SK-N-SH (cell line): ENCODE measurements around the gene AGO1. TPM values are rescaled to one million over a fixed set of nuclear protein-coding genes. Genes with fewer than 3 reads are reported as not detected.
A peak's percentile ranks its signal among the peaks of the same experiment; 100 is the strongest.

ENCODE experiments used
- CTCF ChIA-PET: fragments of 300-600, 350-600 bp; formaldehyde crosslinking; extraction: SDS; loops from one replicate; lab custom pipeline; 2021; lab: Yijun Ruan, JAX
- POLR2A ChIA-PET: fragments of 350-600 bp; sonication (Branson Sonifier 250); formaldehyde crosslinking; extraction: SDS; loops from one replicate; lab custom pipeline; 2020; ENCODE audit warnings: antibody characterized with exemption, inconsistent platforms; lab: Yijun Ruan, JAX
- DNase-seq: peaks from one replicate; pipeline ENCODE4 v3.0.0; 2012
- H2AFZ ChIP-seq: fragments of 200-600 bp; sonication (generic); 2 replicates; pipeline ENCODE4 v1.8.1; 2016; ENCODE audit warnings: antibody characterized with exemption, mild to moderate bottlenecking, low read depth
- H3F3A ChIP-seq: fragments of 200-600 bp; sonication (generic); replicated peaks from 2 replicates; pipeline ENCODE3; 2016; ENCODE audit warnings: antibody characterized with exemption, mild to moderate bottlenecking; ENCODE audit not compliant: insufficient read depth
- H3K27ac ChIP-seq, 2 experiments: fragments of 200-500 bp in 1 of 2; fragments of 200-600 bp in 1 of 2; sonication (Bioruptor generic) in 1 of 2; sonication (generic), shearing (Covaris generic) in 1 of 2; 2 replicates each; pipeline versions ENCODE4 v1.5.1 to v1.6.1; 2014 to 2016; ENCODE audit warnings: low read depth in 2 of 2, inconsistent platforms in 1 of 2, low read length in 1 of 2, mild to moderate bottlenecking in 1 of 2, mixed read lengths in 1 of 2
- H3K27me3 ChIP-seq: fragments of 200-600 bp; sonication (generic), shearing (Covaris generic); 2 replicates; pipeline ENCODE4 v1.6.1; 2016; ENCODE audit warnings: mixed run types; ENCODE audit not compliant: insufficient read depth
- H3K36me3 ChIP-seq, 2 experiments: fragments of 200-500 bp in 1 of 2; fragments of 200-600 bp in 1 of 2; sonication (Bioruptor generic) in 1 of 2; sonication (generic) in 1 of 2; replicated peaks in 1 of 2; 2 replicates each; pipeline versions ENCODE3 to v1.5.1; 2014 to 2016; ENCODE audit warnings: low read length in 1 of 2, mild to moderate bottlenecking in 1 of 2; ENCODE audit not compliant: insufficient read depth in 2 of 2, control insufficient read depth in 1 of 2
- H3K4me1 ChIP-seq, 2 experiments: fragments of 200-500 bp in 1 of 2; fragments of 200-600 bp in 1 of 2; sonication (Bioruptor generic) in 1 of 2; sonication (generic), shearing (Covaris generic) in 1 of 2; 2 replicates each; pipeline versions ENCODE4 v1.5.1 to v1.6.1; 2014 to 2016; ENCODE audit warnings: low read depth in 1 of 2, low read length in 1 of 2, mixed run types in 1 of 2; ENCODE audit not compliant: insufficient read depth in 2 of 2, control insufficient read depth in 1 of 2
- H3K4me2 ChIP-seq: fragments of 200-600 bp; sonication (generic), shearing (Covaris generic); 2 replicates; pipeline ENCODE4 v1.6.1; 2017; ENCODE audit warnings: mixed run types
- H3K4me3 ChIP-seq, 2 experiments: fragments of 200-500 bp in 1 of 2; fragments of 200-600 bp in 1 of 2; sonication (Bioruptor generic) in 1 of 2; sonication (generic), shearing (Covaris generic) in 1 of 2; 2 replicates each; pipeline versions ENCODE4 v1.5.1 to v1.8.1; 2014 to 2016; ENCODE audit warnings: low read depth in 2 of 2, inconsistent platforms in 1 of 2, low read length in 1 of 2, mild to moderate bottlenecking in 1 of 2, mixed read lengths in 1 of 2, moderate library complexity in 1 of 2
- H3K79me2 ChIP-seq: fragments of 200-600 bp; sonication (generic); 2 replicates; pipeline ENCODE4 v1.8.1; 2017; ENCODE audit warnings: mild to moderate bottlenecking; ENCODE audit not compliant: insufficient read depth
- H3K9ac ChIP-seq: fragments of 200-600 bp; sonication (generic); 2 replicates; pipeline ENCODE4 v1.6.1; 2017; ENCODE audit warnings: mixed run types
- H3K9me2 ChIP-seq: fragments of 200-600 bp; sonication (generic); 2 replicates; pipeline ENCODE4 v1.6.1; 2017; ENCODE audit warnings: mixed run types
- H3K9me3 ChIP-seq: fragments of 200-600 bp; sonication (generic); 2 replicates; pipeline ENCODE4 v1.6.1; 2017; ENCODE audit warnings: mixed run types, mild to moderate bottlenecking, moderate library complexity
- H4K20me1 ChIP-seq: fragments of 200-600 bp; sonication (generic); 2 replicates; pipeline ENCODE4 v1.6.1; 2017; ENCODE audit warnings: mild to moderate bottlenecking, mixed run types; ENCODE audit not compliant: insufficient read depth
- ELF1 ChIP-seq: IDR thresholded peaks from 2 replicates; pipeline ENCODE4 v1.4.0; 2012
- FOXJ3 ChIP-seq: sonication (generic); formaldehyde crosslinking; IDR thresholded peaks from 2 replicates; pipeline ENCODE4 v1.5.1; 2020; ENCODE audit warnings: mild to moderate bottlenecking, missing genetic modification reagents
- GABPA ChIP-seq: IDR thresholded peaks from 2 replicates; pipeline ENCODE4 v1.4.0; 2012; ENCODE audit warnings: low read depth, mild to moderate bottlenecking
- MAX ChIP-seq: IDR thresholded peaks from 2 replicates; pipeline ENCODE4 v1.4.0; 2012; ENCODE audit warnings: low read depth
- MEF2A ChIP-seq: IDR thresholded peaks from 2 replicates; pipeline ENCODE4 v1.4.0; 2012; ENCODE audit warnings: low read depth, borderline replicate concordance
- MXI1 ChIP-seq: IDR thresholded peaks from 2 replicates; pipeline ENCODE4 v1.6.1; 2012; ENCODE audit warnings: mild to moderate bottlenecking, low read depth, low read length, improper control_type of control experiment
- NRF1 ChIP-seq: IDR thresholded peaks from 2 replicates; pipeline ENCODE4 v1.6.1; 2012; ENCODE audit warnings: low read depth, mild to moderate bottlenecking, low read length
- RCOR1 ChIP-seq: fragments of 150-350 bp; IDR thresholded peaks from 2 replicates; pipeline ENCODE4 v1.6.1; 2017; ENCODE audit warnings: antibody characterized with exemption, low read length
- RFX5 ChIP-seq: IDR thresholded peaks from 2 replicates; pipeline ENCODE4 v1.6.1; 2012; ENCODE audit warnings: mild to moderate bottlenecking, improper control_type of control experiment, low read length
- RXRA ChIP-seq: IDR thresholded peaks from 2 replicates; pipeline ENCODE4 v1.4.0; 2012; ENCODE audit warnings: low read depth, mild to moderate bottlenecking, borderline replicate concordance
- TAF1 ChIP-seq: IDR thresholded peaks from 2 replicates; pipeline ENCODE4 v1.6.1; 2012; ENCODE audit warnings: low read depth, mild to moderate bottlenecking, low read length, moderate library complexity, borderline replicate concordance
- TCF12 ChIP-seq: IDR thresholded peaks from 2 replicates; pipeline ENCODE4 v1.4.0; 2012
- USF2 ChIP-seq: fragments of 150-350 bp; IDR thresholded peaks from 2 replicates; pipeline ENCODE4 v1.6.1; 2017; ENCODE audit warnings: antibody characterized with exemption, low read length, low read depth, borderline replicate concordance
- YY1 ChIP-seq: IDR thresholded peaks from 2 replicates; pipeline ENCODE4 v1.4.0; 2012; ENCODE audit warnings: low read depth, mild to moderate bottlenecking
- polyA plus RNA-seq, 3 experiments: library from polyadenylated mRNA; depleted of rRNA; stranded (reverse); fragments of >200 nt; gene quantifications; 2 replicates each; pipeline ENCODE4 v1.2.3, GENCODE V29; 2012
- TF ChIP-seq, protein P1 (sequence below): fragments of 150-350 bp; IDR thresholded peaks from 2 replicates; pipeline ENCODE4 v1.6.1; 2016; ENCODE audit warnings: mild to moderate bottlenecking, low read depth, low read length
- TF ChIP-seq, protein P2 (sequence below): IDR thresholded peaks from 2 replicates; pipeline ENCODE4 v1.6.1; 2012; ENCODE audit warnings: mild to moderate bottlenecking, low read depth, low read length, moderate library complexity

The AGO1 gene
- polyA plus RNA-seq, 1 of the 3 experiments (the other 2 are of a cell fraction) = 7.8 TPM

- DNase-seq = no peak
- POLR2A ChIA-PET = no interaction called here
Observed at GRCh38 chr1:35923791-35924221, 40.8 kb downstream of the AGO1 start.

More at GRCh38 chr1:35923791-35924221, 40.8 kb downstream of the AGO1 start:
- Histone ChIP-seq H3K36me3 (peaks cover 17 to 47% of the 10 kb centered on the region in 2 experiments), H3K27me3 (no peaks in the 10 kb centered on the region), H3K27ac (peak overlapping the region in 1 of 2 experiments; percentile 28; a peak in 1 of 4 replicates), H3K4me3 (no peak overlapping the region), H2AFZ (no peak overlapping the region), H3K4me2 (no peak overlapping the region), H3K9ac (no peak overlapping the region), H3K9me2 (no peaks in the 10 kb centered on the region), H3K79me2 (no peaks in the 10 kb centered on the region), H3K4me1 (peaks cover 0 to 6% of the 10 kb centered on the region in 2 experiments; a peak in 1 of 4 replicates), H3F3A (no peaks in the 10 kb centered on the region), H4K20me1 (no peaks in the 10 kb centered on the region), H3K9me3 (no peaks in the 10 kb centered on the region)
- CTCF ChIA-PET = interaction anchor here (2.1 kb wide), 1 partner anchor 40 kb away, joined by 9 read pairs; the partner anchor contains the start of gene AGO1
- TF ChIP-seq FOXJ3 (CRISPR knock-in tag) (no peak), TAF1 (no peak), MAX (no peak), NRF1 (no peak), GABPA (no peak), USF2 (no peak), ELF1 (no peak), RCOR1 (no peak), RXRA (no peak), MXI1 (no peak), TCF12 (no peak), MEF2A (no peak), RFX5 (no peak), YY1 (no peak)
- TF ChIP-seq, protein P1, sequence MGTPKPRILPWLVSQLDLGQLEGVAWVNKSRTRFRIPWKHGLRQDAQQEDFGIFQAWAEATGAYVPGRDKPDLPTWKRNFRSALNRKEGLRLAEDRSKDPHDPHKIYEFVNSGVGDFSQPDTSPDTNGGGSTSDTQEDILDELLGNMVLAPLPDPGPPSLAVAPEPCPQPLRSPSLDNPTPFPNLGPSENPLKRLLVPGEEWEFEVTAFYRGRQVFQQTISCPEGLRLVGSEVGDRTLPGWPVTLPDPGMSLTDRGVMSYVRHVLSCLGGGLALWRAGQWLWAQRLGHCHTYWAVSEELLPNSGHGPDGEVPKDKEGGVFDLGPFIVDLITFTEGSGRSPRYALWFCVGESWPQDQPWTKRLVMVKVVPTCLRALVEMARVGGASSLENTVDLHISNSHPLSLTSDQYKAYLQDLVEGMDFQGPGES = no peak
- TF ChIP-seq, protein P2, sequence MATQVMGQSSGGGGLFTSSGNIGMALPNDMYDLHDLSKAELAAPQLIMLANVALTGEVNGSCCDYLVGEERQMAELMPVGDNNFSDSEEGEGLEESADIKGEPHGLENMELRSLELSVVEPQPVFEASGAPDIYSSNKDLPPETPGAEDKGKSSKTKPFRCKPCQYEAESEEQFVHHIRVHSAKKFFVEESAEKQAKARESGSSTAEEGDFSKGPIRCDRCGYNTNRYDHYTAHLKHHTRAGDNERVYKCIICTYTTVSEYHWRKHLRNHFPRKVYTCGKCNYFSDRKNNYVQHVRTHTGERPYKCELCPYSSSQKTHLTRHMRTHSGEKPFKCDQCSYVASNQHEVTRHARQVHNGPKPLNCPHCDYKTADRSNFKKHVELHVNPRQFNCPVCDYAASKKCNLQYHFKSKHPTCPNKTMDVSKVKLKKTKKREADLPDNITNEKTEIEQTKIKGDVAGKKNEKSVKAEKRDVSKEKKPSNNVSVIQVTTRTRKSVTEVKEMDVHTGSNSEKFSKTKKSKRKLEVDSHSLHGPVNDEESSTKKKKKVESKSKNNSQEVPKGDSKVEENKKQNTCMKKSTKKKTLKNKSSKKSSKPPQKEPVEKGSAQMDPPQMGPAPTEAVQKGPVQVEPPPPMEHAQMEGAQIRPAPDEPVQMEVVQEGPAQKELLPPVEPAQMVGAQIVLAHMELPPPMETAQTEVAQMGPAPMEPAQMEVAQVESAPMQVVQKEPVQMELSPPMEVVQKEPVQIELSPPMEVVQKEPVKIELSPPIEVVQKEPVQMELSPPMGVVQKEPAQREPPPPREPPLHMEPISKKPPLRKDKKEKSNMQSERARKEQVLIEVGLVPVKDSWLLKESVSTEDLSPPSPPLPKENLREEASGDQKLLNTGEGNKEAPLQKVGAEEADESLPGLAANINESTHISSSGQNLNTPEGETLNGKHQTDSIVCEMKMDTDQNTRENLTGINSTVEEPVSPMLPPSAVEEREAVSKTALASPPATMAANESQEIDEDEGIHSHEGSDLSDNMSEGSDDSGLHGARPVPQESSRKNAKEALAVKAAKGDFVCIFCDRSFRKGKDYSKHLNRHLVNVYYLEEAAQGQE = no peak
